ENCODE results near the gene SELENOF.

DNA sequence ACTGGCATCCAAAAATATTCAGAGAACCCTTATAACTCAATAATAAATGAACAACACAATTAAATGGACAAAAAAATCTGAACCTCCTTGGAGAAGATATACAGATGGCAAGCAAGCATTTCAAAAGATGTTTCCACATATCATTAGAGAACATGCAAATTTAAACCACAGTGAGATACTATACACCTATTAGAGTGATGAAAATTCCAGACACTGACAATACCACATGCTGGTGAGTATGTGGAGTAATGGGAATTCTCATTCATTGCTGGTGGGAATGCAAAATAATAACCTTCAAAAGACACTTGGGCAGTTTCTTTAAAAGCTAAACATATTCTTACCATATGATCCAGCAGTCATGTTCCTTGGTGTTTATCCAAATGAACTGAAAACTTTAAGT is 46.6 kb upstream of the SELENOF start:
- TF ChIP-seq CTCF (IDR thresholded peaks at IDR 0.05; ENCODE audit: low read length) (no peak), EZH2 (IDR thresholded peaks at IDR 0.05; ENCODE audit: borderline replicate concordance, low read length) (no peak)

Data from OCI-LY1 (cell line).